ENCODE data around the gene SPN. TPM values are rescaled to one million over a fixed set of nuclear protein-coding genes. Genes with fewer than 3 reads are reported as not detected.

Gene SPN
- not detected in 2 replicates for total RNA-seq
- polyA plus RNA-seq: not detected in 2 replicates
- not detected in 2 replicates for polyA plus RNA-seq (2011; cell fraction: cytosol; rRNA removed)
- polyA plus RNA-seq (2011; cell fraction: nucleus; rRNA removed): not detected in 2 replicates
- polyA plus RNA-seq (2012): not detected in 2 replicates
- 0.95 and 2.2 TPM in 2 replicates for polyA minus RNA-seq
- polyA minus RNA-seq (2011; cell fraction: cytosol; rRNA and poly(A)+ RNA removed): not detected
- not detected in 2 replicates for polyA minus RNA-seq (2011; cell fraction: nucleus; rRNA and poly(A)+ RNA removed)
- Bru-seq, nascent RNA: not detected
- BruChase-seq, experiment 1, labeled RNA remaining after a 6-hour chase: not detected
- not detected for BruChase-seq, experiment 2, labeled RNA remaining after a 2-hour chase
- long read RNA-seq: 0 reads

- Histone ChIP-seq H3K36me3 (ENCODE audit: control insufficient read depth in 2 of 2, extremely low read depth in 1 of 2, insufficient read depth in 2 of 2, low read length in 2 of 2) (no peaks in the 10 kb centered on the region), H3K4me1 (ENCODE audit: control insufficient read depth, extremely low read depth, insufficient read depth, low read length) (no peaks in the 10 kb centered on the region), H3K9me3 (replicated peaks; ENCODE audit: control insufficient read depth, insufficient read depth, low read length) (no peaks in the 10 kb centered on the region), H3K9me1 (replicated peaks; ENCODE audit: control insufficient read depth, extremely low read depth, insufficient read depth, low read length) (no peaks in the 10 kb centered on the region), H2AFZ (ENCODE audit: low read depth, low read length) (no peak within 1 kb of the TSS), H3K27me3 (ENCODE audit: control insufficient read depth in 2 of 2, insufficient read depth in 2 of 2, low read length in 2 of 2) (no peaks in the 10 kb centered on the region), H3K4me3 (replicated peaks in 1 of 3; ENCODE audit: insufficient read depth in 1 of 3, low read depth in 1 of 3, low read length in 3 of 3) (no peak within 1 kb of the TSS), H4K20me1 (replicated peaks; ENCODE audit: control insufficient read depth, extremely low read depth, insufficient read depth, low read length) (no peaks in the 10 kb centered on the region), H3K27ac (ENCODE audit: insufficient read depth, low read depth, low read length) (no peak within 1 kb of the TSS), H3K79me2 (ENCODE audit: control insufficient read depth, insufficient read depth, low read length) (no peaks in the 10 kb centered on the region), H3K4me2 (ENCODE audit: insufficient read depth, low read length) (no peak within 1 kb of the TSS), H3K9ac (replicated peaks; ENCODE audit: extremely low read depth, insufficient read depth, low read length) (no peak within 1 kb of the TSS)
- ChIA-PET POLR2A (no interaction called here), CTCF (no interaction called here)
- BruUV-seq (replicated peaks): no TSS peak
- dilution Hi-C loops (cut with MboI; ENCODE audit: extremely low pct_ligation_motif_present, low sequenced_read_pairs) (no loop called here), intact Hi-C loops (cut with micrococcal nuclease) (no loop called here)
- DNase-seq (ENCODE audit: low read depth, low spot score) (no peak), FAIRE-seq (no peak)
- TF ChIP-seq CTCF (IDR thresholded peaks at IDR 0.05; ENCODE audit: extremely low read depth in 1 of 2, insufficient read depth in 1 of 2, low read depth in 1 of 2, low read length in 2 of 2): no peak
- TF ChIP-seq POLR2AphosphoS5 (IDR thresholded peaks at IDR 0.05; ENCODE audit: insufficient read depth, low read depth, low read length): no peak
- TF ChIP-seq GATA2 (IDR thresholded peaks at IDR 0.05; ENCODE audit: insufficient read depth, insufficient read length, low read depth, low read length): no peak
- no peak for TF ChIP-seq MAX (IDR thresholded peaks at IDR 0.05; ENCODE audit: insufficient read depth, insufficient read length)
- TF ChIP-seq FOS (IDR thresholded peaks at IDR 0.05; ENCODE audit: borderline replicate concordance, insufficient read depth, low read length): no peak
- no peak for TF ChIP-seq JUN (IDR thresholded peaks at IDR 0.05; ENCODE audit: borderline replicate concordance, insufficient read depth, insufficient read length, low read depth)
- no peak for TF ChIP-seq EZH2 (IDR thresholded peaks at IDR 0.05; ENCODE audit: borderline replicate concordance, low read depth, low read length, severe bottlenecking)
- no peak for TF ChIP-seq POLR2A (IDR thresholded peaks at IDR 0.05; ENCODE audit: low read depth, low read length)
Measured at GRCh38 chr16:29663016-29663806, at the start of gene SPN. Gene SPN (plus strand): TSS chr16:29663247. CDS start chr16:29663729, 482 bp downstream.
